Fibroblast of skin of scalp (primary cell): Measurements from ENCODE around the gene MRPS18C.
"Not testable (repeated sequence)": the region's sequence is repeated elsewhere in the genome, so short reads cannot be mapped to it uniquely, and the experiment has no call there.

ENCODE experiments used
- DNase-seq: peaks from one replicate; pipeline ENCODE4 v3.0.0-alpha.2; 2013

Gene MRPS18C

DNA sequence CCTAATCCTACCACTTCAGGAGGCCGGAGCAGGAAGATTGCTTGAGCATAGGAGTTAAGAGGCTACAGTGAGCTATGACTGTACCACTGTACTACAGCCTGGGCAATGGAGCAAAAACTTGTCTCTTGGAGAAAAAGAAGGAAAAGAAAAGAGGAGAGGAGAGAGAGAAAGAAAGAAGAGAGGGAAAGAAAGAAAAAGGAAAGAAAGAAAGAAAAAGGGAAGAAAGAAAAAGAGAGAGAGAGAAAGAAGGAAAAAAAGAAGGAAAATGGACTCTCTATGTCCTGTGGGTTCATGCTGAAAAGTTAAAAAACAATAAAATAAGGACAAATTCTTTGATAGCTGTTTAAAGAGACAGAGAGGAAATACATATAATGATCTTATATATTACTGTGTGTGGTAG, 42.3 kb downstream of the MRPS18C start:
- DNase-seq = no peak

DNA sequence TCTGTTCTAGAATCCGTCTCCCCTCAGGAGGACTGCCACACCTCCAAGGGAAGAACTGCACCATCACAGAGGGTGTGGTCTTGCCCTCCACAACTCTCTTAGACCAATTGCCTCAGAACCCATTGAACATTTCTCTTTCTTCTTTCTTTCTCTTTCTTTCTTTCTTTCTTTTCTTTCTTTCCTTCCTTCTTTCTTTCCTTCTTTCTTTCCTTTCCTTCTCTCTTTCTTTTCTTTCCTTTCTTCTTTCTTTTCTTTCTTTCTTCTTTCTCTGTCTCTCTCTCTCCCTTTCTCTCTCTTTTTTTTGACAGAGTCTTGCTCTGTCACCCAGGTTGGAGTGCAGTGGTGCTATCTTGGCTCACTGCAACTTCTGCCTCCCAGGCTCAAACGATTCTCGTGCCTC, 45.8 kb downstream of the MRPS18C start:
- DNase-seq = not testable (repeated sequence)

DNA sequence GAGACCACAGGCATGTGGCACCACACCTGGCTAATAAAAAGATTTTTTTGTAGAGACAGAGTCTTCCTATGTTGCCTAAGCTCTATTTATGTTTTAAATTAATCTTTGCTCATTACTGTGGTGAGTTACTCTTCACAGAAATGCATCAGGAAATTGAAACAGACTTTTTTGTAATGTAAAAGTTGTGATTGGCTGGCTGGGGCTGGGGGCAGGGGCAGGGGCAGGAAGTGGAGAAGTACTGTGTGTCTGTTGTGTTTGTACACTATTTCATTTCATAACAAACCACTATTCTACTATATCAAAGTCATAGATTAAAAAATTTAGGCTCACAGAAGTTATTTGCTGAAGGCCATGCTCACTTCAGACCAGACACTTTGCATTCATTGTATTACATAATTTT, 48.1 kb downstream of the MRPS18C start:
- DNase-seq = no peak

DNA sequence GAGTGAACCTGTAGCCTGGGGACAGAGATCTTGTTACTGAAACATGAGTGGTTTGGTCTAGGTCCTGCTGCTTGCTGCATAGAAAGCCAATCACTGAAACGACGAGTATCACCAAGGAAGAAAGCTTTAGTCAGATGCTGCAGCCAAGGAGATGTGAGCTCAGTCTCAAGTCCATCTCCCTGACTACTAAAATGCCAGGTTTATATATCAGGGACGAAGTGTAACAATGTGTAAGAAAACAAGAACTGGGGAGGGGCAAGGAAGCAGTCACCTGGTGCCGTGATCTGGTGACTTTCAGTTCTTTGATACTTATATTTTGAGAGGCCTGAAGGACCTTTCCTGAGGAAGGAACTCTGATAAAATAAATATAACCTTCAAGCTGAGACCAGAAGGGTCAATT, 48.6 kb downstream of the MRPS18C start:
- DNase-seq = no peak

DNA sequence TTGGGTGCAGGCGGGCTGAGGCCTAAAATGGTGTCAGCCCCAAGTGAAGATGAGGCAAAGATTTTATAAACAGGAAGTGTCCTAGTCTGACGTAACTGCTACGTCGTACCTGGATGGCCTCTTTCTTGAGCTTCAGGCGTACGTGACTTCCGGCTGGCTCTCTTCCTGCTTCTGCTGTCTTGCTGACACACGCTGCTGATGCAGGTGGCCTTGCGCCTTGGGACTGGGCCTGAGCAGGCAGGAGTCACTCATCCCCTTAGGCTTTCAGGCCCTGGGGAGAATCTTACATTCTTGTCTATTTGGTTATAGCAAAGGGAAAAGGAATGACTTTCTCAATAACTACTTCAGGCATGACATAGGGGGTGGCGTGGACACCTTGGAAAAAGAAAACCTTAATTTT, 49.1 kb downstream of the MRPS18C start:
- DNase-seq = no peak

DNA sequence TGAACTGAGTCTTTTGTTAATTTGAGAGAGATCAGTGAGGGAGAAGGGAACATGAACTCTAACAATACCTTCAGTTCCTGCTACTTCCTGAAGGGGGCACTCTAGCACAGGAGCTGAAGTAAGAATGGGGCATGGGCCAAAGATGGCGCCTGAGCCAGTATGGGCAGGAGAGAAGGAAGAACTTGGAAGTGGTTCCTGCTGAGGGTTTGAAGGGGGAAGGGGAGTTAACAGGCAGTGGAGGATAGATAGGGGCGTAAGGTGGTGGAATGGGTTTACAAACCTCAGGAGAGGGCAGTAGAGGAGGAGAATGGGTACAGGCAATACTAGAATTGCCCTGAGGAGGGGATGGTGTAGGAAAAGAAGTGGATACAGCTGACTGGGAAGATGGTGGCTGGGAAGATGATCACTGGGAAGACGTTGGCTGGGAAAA, 53.3 kb downstream of the MRPS18C start:
- peak; percentile 52 for DNase-seq

DNA sequence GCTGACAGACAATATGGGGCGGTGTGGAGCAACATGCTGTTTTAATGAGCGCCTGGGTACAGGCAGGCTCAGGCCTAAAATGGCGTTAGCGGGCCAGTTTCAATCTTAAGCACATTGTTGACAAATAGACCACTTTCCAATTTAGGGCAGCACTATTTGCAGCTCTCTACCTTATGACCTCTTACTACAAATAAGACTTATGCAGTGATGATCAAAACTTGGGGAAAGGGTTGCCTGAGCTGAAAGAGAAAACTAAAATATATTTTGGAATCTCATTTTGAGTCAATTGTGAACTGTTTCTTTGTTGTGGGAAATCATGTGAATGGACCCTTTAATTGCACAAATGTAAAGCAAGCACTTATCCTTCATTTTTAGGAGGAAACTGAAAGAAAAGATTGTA, 54.6 kb downstream of the MRPS18C start:
- no peak for DNase-seq
